ENCODE measurements around the gene SLC1A6. TPM values are rescaled to one million over a fixed set of nuclear protein-coding genes. Genes with fewer than 3 reads are reported as not detected.
A peak's percentile ranks its signal among the peaks of the same experiment; 100 is the strongest.

The SLC1A6 gene
- total and polyA plus RNA-seq, 9 of the 15 experiments (the other 6 are each of a cell fraction or from before 2014, with no cell fraction given): not detected

GRCh38 chr19:14977128-14977527 is 2.5 kb downstream of the SLC1A6 start (continued):
- no peak for TF ChIP-seq RBM39 (optimal IDR thresholded peaks at IDR 0.05; ENCODE audit: low read depth, low read length)
- TF ChIP-seq RUNX1 (IDR thresholded peaks at IDR 0.05; ENCODE audit: low read depth): no peak
- TF ChIP-seq CBX2 (IDR thresholded peaks at IDR 0.05; ENCODE audit: insufficient read depth, low read length, poor library complexity, severe bottlenecking): no peak

- peaks cover 8 to 38% of the 10 kb centered on the region in 2 experiments; a peak in 4 of 5 replicates for H3K27me3 ChIP-seq (ENCODE audit: control insufficient read depth in 2 of 2, insufficient read depth in 2 of 2, low read length in 2 of 2)
- no peak for FAIRE-seq
These were observed 5.2 kb downstream of the SLC1A6 start for GRCh38 chr19:14974488-14974887.

More at GRCh38 chr19:14974488-14974887, 5.2 kb downstream of the SLC1A6 start:
- BruUV-seq (replicated peaks): no TSS peak
- DNase-seq (ENCODE audit: extremely low read depth in 1 of 4, low spot score in 3 of 4) (no peak), ATAC-seq (no peak)
- TF ChIP-seq THRAP3 (IDR thresholded peaks at IDR 0.05; ENCODE audit: borderline replicate concordance) (no peak), CEBPB (tag; IDR thresholded peaks at IDR 0.05) (peak; percentile 68), CEBPG (CRISPR knock-in tag; IDR thresholded peaks at IDR 0.05) (no peak), CEBPG (tag; conservative IDR thresholded peaks at IDR 0.05 in 1 of 2, IDR thresholded peaks at IDR 0.05 in 1 of 2) (peak in 1 of 2 experiments; percentile 67; a peak in 2 of 4 replicates)
- Histone ChIP-seq H4K20me1 (replicated peaks; ENCODE audit: control insufficient read depth, insufficient read depth, low read length) (no peaks in the 10 kb centered on the region), H3K4me2 (ENCODE audit: insufficient read depth, low read length) (no peak overlapping the region), H3K36me3 (ENCODE audit: control insufficient read depth, insufficient read depth, low read length) (no peaks in the 10 kb centered on the region), H3K4me3 (no peak overlapping the region), H3K9ac (ENCODE audit: insufficient read depth in 1 of 2, low read depth in 2 of 2, low read length in 2 of 2) (no peak overlapping the region), H3K79me2 (ENCODE audit: control insufficient read depth, insufficient read depth, low read length) (no peaks in the 10 kb centered on the region), H3K4me1 (replicated peaks in 1 of 2; ENCODE audit: control insufficient read depth in 2 of 2, insufficient read depth in 2 of 2, low read length in 2 of 2) (peaks cover 0 to 5% of the 10 kb centered on the region in 2 experiments; a peak in 2 of 5 replicates), H3K9me3 (replicated peaks; ENCODE audit: control insufficient read depth, insufficient read depth, low read depth, low read length) (no peaks in the 10 kb centered on the region), H2AFZ (ENCODE audit: low read depth, low read length) (no peak overlapping the region), H3K27ac (ENCODE audit: extremely low read depth, low read depth, low read length) (no peak overlapping the region), H3K9me1 (ENCODE audit: control insufficient read depth, insufficient read depth, low read length) (no peaks in the 10 kb centered on the region)
- ChIA-PET POLR2A (interaction anchor here (0.7 kb wide), 1 partner anchor 51 kb away, joined by 3 read pairs; no protein-coding TSS in a partner anchor), CTCF (ENCODE audit: low intra/inter-chr PET ratio) (no interaction called here)
- in situ Hi-C loops (cut with MboI): loop anchor here (10.0 kb wide), 1 partner anchor 710 kb away; no protein-coding TSS in a partner anchor
- WGBS (ENCODE audit: insufficient coverage, low coverage, missing lambda C conversion rate): 2% methylated on average over 4 of the region's 4 CpGs
- intact Hi-C loops (cut with micrococcal nuclease): no loop called here
